Uterus (tissue), 2 donors: ENCODE measurements around the gene HAAO.
"Not testable (repeated sequence)": the region's sequence is repeated elsewhere in the genome, so short reads cannot be mapped to it uniquely, and the experiment has no call there.

ENCODE experiments used
- POLR2A ChIP-seq, 2 donors: fragments of 450-650 bp; IDR thresholded peaks; one replicate each; pipeline ENCODE4 v1.6.1; 2016; ENCODE audit warnings: antibody characterized with exemption in 2 of 2, mild to moderate bottlenecking in 1 of 2, moderate library complexity in 1 of 2
- TF ChIP-seq, protein P1 (sequence below), 4 experiments: fragments of 200-600 bp in 2 of 4; fragments of 450-650 bp in 2 of 4; sonication (generic) in 2 of 4; IDR thresholded peaks; one replicate each; pipeline ENCODE4 v1.5.1; 2016 to 2019; ENCODE audit warnings: antibody characterized with exemption in 4 of 4, mild to moderate bottlenecking in 2 of 4, moderate library complexity in 1 of 4

DNA sequence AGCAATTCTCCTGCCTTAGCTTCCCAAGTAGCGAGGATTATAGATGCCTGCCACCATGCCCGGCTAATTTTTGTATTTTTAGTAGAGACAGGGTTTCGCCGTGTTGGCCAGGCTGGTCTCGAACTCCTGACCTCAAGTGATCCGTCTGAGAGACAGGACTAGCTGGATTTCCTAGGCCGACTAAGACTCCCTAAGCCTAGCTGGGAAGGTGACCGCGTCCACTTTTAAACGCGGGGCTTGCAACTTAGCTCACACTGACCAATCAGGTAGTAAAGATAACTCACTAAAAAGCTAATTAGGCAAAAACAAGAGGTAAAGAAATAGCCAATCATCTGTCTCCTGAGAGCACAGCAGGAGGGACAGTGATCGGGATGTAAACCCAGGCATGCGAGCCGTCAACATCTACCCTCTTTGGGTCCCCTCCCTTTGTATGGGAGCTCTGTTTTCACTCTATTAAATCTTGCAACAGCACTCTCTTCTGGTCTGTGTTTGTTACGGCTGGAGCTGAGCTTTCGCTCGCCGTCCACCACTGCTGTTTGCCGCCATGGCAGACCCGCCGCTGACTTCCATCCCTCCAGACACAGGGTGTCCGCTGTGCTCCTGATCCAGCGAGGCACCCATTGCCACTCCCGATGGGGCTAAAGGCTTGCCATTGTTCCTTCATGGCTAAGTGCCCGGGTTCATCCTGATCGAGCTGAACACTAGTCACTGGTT is 39.3 kb upstream of the HAAO start:
- TF ChIP-seq, protein P1, sequence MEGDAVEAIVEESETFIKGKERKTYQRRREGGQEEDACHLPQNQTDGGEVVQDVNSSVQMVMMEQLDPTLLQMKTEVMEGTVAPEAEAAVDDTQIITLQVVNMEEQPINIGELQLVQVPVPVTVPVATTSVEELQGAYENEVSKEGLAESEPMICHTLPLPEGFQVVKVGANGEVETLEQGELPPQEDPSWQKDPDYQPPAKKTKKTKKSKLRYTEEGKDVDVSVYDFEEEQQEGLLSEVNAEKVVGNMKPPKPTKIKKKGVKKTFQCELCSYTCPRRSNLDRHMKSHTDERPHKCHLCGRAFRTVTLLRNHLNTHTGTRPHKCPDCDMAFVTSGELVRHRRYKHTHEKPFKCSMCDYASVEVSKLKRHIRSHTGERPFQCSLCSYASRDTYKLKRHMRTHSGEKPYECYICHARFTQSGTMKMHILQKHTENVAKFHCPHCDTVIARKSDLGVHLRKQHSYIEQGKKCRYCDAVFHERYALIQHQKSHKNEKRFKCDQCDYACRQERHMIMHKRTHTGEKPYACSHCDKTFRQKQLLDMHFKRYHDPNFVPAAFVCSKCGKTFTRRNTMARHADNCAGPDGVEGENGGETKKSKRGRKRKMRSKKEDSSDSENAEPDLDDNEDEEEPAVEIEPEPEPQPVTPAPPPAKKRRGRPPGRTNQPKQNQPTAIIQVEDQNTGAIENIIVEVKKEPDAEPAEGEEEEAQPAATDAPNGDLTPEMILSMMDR (IDR thresholded peaks at IDR 0.05), result not testable (repeated sequence)
- TF ChIP-seq POLR2A (IDR thresholded peaks at IDR 0.05), result not testable (repeated sequence)
